ENCODE measurements around the gene PRKCD. TPM values are rescaled to one million over a fixed set of nuclear protein-coding genes. Genes with fewer than 3 reads are reported as not detected.

The PRKCD gene
- total RNA-seq, 1 experiment from 2014 or later, result 22.7 TPM

DNA sequence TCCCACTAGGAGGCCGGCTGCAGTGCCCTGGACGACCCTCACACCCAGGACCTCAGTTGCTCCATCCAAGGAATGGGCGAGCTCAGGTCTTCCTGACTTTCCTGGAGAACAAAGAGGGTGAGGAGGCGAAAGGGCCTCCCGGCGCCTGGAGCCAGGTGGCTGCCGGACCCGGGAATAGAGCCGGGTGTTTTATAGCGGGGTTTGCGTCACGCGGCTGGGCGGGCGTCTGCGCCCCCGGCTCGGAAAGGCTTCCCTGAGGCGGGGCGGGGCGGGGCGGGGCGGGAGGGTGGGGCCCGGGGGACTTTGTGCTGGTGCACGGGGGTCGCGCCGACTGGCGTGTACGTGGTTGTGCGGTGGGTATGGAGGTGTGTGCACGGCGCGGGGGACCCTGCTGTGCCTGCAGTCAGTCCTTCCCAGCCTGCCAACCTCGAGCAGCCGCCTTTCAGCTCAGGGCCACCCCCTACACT lies 4.6 kb upstream of the PRKCD start:
- Histone ChIP-seq H3K4me2 (ENCODE audit: low read depth, low read length, poor library complexity, severe bottlenecking) (peak overlapping the region; percentile 45), H3K36me3 (ENCODE audit: insufficient read depth, low read length) (no peaks in the 10 kb centered on the region)

DNA sequence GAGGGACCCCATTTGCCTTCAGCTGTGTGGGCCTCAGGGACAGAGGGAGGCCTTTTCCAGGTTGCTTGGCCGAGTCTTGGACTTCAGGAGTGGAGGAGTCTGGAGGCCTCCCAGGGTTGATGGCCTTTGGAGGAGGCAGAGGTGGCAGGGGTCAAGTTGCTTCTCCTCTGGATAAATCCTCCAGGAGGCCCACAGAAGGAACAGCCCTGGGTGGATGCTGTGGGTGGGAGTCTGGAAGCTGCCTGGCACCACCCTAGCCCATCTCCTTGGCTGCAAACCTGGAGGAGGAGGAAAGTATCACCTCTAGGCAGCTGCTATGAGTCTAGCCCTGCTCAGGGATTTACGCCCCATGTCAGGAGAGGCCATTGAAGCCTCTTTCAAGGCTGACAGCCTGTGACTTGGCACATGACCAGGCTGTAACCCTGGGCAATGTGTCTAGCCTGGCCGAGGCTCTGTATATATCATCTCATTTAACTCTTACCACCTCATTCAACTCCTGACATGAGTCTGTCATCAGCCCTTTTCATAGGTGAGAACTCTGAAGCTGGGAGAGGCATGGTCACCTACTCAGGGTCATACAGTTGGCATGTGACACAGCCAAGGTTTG lies 2.9 kb upstream of the PRKCD start:
- no peak overlapping the region for H2AFZ ChIP-seq (ENCODE audit: low read length)
- no peaks in the 10 kb centered on the region for H3K9me2 ChIP-seq (replicated peaks; ENCODE audit: insufficient read depth, low read length)
- H3K27ac ChIP-seq (ENCODE audit: low read length), result no peak overlapping the region
- peak overlapping the region; percentile 6; the same call in 1 of the 2 replicates for H3K9ac ChIP-seq (ENCODE audit: low read length)
- no peak overlapping the region for H3K4me2 ChIP-seq (ENCODE audit: low read depth, low read length, poor library complexity, severe bottlenecking)
- H3K36me3 ChIP-seq (ENCODE audit: insufficient read depth, low read length), result no peaks in the 10 kb centered on the region
- H3K27me3 ChIP-seq (ENCODE audit: low read length), result no peaks in the 10 kb centered on the region
- peaks cover 60% of the 10 kb centered on the region for H3K4me1 ChIP-seq (ENCODE audit: low read length)
- no peak for DNase-seq
- H3K79me2 ChIP-seq (ENCODE audit: low read length), result peaks cover 17% of the 10 kb centered on the region
- H3K9me3 ChIP-seq (ENCODE audit: low read length), result no peaks in the 10 kb centered on the region
- no peak overlapping the region for H3K4me3 ChIP-seq (ENCODE audit: low read length)
- H4K20me1 ChIP-seq (ENCODE audit: insufficient read depth, low read depth, low read length), result peaks cover 11% of the 10 kb centered on the region; the same call in 1 of the 2 replicates

More for the DNA sequence above, 4.6 kb upstream of the PRKCD start:
- no peaks in the 10 kb centered on the region for H4K20me1 ChIP-seq (ENCODE audit: insufficient read depth, low read depth, low read length)
- peaks cover 51% of the 10 kb centered on the region for H3K4me1 ChIP-seq (ENCODE audit: low read length)
- H3K9ac ChIP-seq (ENCODE audit: low read length), result 0 out of 2 replicates have a peak overlapping the region, but pooled peaks have one; percentile 33
- no peak overlapping the region for H3K4me3 ChIP-seq (ENCODE audit: low read length)
- H3K9me2 ChIP-seq (replicated peaks; ENCODE audit: insufficient read depth, low read length), result no peaks in the 10 kb centered on the region
- peak; percentile 45 for DNase-seq
- H3K9me3 ChIP-seq (ENCODE audit: low read length), result no peaks in the 10 kb centered on the region
- no peak overlapping the region for H2AFZ ChIP-seq (ENCODE audit: low read length)
- no peaks in the 10 kb centered on the region for H3K27me3 ChIP-seq (ENCODE audit: low read length)
- H3K27ac ChIP-seq (ENCODE audit: low read length), result no peak overlapping the region
- H3K79me2 ChIP-seq (ENCODE audit: low read length), result peaks cover 2% of the 10 kb centered on the region

DNA sequence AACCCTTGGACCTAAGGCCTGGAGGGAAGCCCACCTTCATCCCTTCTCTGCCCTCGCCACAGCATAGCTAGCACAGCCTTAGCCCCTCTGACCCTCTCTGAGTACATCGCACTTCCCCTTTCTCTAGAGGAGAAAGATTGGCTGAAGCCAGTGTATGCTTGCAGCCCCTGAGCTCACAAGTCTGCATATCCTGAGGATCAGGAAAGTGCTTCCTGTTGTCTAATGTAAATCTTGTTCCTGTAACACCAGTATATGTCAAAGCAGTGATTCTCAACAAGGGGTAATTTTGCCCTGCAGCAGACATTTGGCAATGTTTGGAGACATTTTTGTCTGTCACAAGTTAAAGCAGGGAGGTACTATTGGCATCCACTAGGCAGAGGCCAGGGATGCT lies 2.2 kb upstream of the PRKCD start:
- Histone ChIP-seq H3K4me3 (ENCODE audit: low read length) (no peak overlapping the region), H3K36me3 (ENCODE audit: insufficient read depth, low read length) (no peaks in the 10 kb centered on the region), H3K9ac (ENCODE audit: low read length) (peak overlapping the region; percentile 6; the same call in 1 of the 2 replicates), H3K79me2 (ENCODE audit: low read length) (peaks cover 23% of the 10 kb centered on the region), H3K27me3 (ENCODE audit: low read length) (no peaks in the 10 kb centered on the region), H3K27ac (ENCODE audit: low read length) (no peak overlapping the region), H2AFZ (ENCODE audit: low read length) (no peak overlapping the region), H3K4me2 (ENCODE audit: low read depth, low read length, poor library complexity, severe bottlenecking) (no peak overlapping the region), H3K4me1 (ENCODE audit: low read length) (peaks cover 66% of the 10 kb centered on the region), H3K9me3 (ENCODE audit: low read length) (no peaks in the 10 kb centered on the region), H4K20me1 (ENCODE audit: insufficient read depth, low read depth, low read length) (peaks cover 18% of the 10 kb centered on the region; the same call in 1 of the 2 replicates), H3K9me2 (replicated peaks; ENCODE audit: insufficient read depth, low read length) (no peaks in the 10 kb centered on the region)
- peak; percentile 75 for DNase-seq

DNA sequence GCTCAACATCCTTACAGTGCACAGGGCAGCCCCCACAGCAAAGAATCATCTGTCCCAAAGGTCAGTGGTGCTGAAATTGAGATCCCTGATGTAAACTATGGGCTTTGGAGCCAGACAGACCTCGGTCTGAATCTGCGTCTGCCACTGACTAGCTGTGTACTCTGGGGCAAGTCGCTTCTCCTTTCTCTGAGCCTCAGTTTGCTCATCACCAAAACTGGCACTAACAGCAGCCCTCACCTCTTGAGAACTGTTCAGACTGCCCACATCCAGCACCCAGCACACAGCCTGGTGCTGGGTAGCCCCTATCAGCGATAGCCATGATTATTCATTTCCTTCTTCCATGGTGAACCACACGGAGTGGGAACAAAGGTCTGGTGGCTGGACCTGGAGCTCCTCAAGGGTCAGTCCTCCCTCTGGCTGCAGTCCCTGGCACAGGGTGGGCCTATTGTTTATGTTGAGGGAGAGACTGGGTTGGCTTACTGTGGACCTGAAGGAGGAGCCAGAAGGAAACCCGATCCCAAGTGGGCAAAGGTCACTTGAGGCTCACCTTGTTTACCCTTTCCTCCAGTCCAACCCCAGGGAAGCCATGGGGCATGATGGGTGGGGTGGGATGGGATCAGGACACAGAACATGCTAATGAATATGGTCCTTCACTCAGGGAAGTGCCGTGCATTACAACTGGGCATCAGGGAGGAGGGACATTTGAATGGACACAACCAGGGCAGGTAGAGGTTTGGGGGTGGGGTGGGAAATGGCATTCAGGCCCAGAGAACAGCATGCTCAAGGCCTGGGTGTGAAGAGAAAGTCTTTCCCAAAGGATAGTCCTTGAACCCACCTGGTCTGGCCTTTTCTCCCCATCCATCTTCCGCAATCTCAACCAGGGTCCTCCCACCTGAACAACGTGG lies 1.6 kb upstream of the PRKCD start:
- no peaks in the 10 kb centered on the region for H3K9me2 ChIP-seq (replicated peaks; ENCODE audit: insufficient read depth, low read length)
- peaks cover 73% of the 10 kb centered on the region for H3K4me1 ChIP-seq (ENCODE audit: low read length)
- no peaks in the 10 kb centered on the region for H3K9me3 ChIP-seq (ENCODE audit: low read length)
- peak overlapping the region; percentile 6; the same call in 1 of the 2 replicates for H3K9ac ChIP-seq (ENCODE audit: low read length)
- peaks cover 30% of the 10 kb centered on the region for H3K79me2 ChIP-seq (ENCODE audit: low read length)
- H3K36me3 ChIP-seq (ENCODE audit: insufficient read depth, low read length), result no peaks in the 10 kb centered on the region
- H3K27me3 ChIP-seq (ENCODE audit: low read length), result no peaks in the 10 kb centered on the region
- peaks cover 22% of the 10 kb centered on the region; the same call in 1 of the 2 replicates for H4K20me1 ChIP-seq (ENCODE audit: insufficient read depth, low read depth, low read length)
- H3K27ac ChIP-seq (ENCODE audit: low read length), result no peak overlapping the region
- no peak for DNase-seq
- H3K4me3 ChIP-seq (ENCODE audit: low read length), result no peak overlapping the region
- H2AFZ ChIP-seq (ENCODE audit: low read length), result no peak overlapping the region
- no peak overlapping the region for H3K4me2 ChIP-seq (ENCODE audit: low read depth, low read length, poor library complexity, severe bottlenecking)

DNA sequence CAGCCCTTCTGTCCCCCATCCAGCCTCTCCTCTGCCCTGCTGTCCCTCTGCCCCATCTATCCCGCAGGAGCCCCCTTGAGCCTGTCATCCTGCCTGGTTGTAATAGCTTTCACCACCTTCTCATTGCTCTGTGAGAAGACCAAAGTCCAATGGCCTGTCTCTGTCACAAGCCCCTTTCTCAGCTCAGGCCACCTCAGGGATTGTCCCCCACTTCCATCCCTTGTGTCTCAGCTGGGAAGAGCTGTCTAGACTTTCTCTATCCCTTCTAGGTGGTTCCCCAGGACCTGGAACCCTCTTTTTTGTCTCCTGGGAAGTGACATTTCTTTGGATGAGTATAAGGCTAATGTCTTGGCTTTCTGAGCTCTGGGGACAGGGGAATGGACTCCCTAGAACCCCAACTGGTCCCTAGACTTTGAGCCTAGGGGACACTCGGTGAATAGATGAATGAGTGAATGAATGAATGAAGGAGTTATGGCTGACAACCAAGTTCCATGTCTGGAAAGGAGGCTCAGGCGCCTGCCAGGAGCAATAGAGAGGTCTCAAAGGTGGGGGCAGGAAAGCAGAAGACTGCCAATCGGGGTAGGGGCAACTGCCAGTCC lies 849 bp upstream of the PRKCD start:
- Histone ChIP-seq H3K79me2 (ENCODE audit: low read length) (peaks cover 37% of the 10 kb centered on the region), H2AFZ (ENCODE audit: low read length) (no peak overlapping the region), H3K27ac (ENCODE audit: low read length) (no peak overlapping the region), H3K9ac (ENCODE audit: low read length) (peak overlapping the region; percentile 98), H4K20me1 (ENCODE audit: insufficient read depth, low read depth, low read length) (peaks cover 22% of the 10 kb centered on the region; the same call in 1 of the 2 replicates), H3K9me3 (ENCODE audit: low read length) (no peaks in the 10 kb centered on the region), H3K9me2 (replicated peaks; ENCODE audit: insufficient read depth, low read length) (no peaks in the 10 kb centered on the region), H3K4me3 (ENCODE audit: low read length) (peak overlapping the region; percentile 81), H3K4me2 (ENCODE audit: low read depth, low read length, poor library complexity, severe bottlenecking) (peak overlapping the region; percentile 92), H3K36me3 (ENCODE audit: insufficient read depth, low read length) (no peaks in the 10 kb centered on the region), H3K4me1 (ENCODE audit: low read length) (peaks cover 80% of the 10 kb centered on the region), H3K27me3 (ENCODE audit: low read length) (no peaks in the 10 kb centered on the region)
- DNase-seq, result no peak

DNA sequence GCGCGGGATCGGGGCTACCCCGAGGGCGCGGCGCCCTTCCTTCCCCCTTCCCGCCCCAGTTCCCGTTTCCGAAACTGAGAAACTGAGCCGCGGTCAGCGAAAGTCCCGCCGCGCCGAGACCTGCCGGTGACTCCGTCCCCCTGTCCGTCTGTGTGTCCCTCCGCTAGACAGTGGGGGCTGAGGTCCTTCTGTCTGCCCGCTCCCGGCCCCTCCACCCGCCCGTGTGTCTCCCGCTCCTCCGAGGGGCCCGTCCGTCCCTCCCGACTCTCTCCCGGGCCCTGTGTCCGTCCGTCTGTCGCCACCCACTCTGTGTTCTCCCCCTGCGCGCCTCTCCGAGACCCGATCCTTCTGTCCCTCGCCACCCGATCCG lies 426 bp downstream of the PRKCD start:
- no peaks in the 10 kb centered on the region for H3K27me3 ChIP-seq (ENCODE audit: low read length)
- H4K20me1 ChIP-seq (ENCODE audit: insufficient read depth, low read depth, low read length), result peaks cover 28% of the 10 kb centered on the region; the same call in 1 of the 2 replicates
- H3K9me2 ChIP-seq (replicated peaks; ENCODE audit: insufficient read depth, low read length), result no peaks in the 10 kb centered on the region
- H3K9me3 ChIP-seq (ENCODE audit: low read length), result no peaks in the 10 kb centered on the region
- peak overlapping the region; percentile 97 for H3K27ac ChIP-seq (ENCODE audit: low read length)
- H2AFZ ChIP-seq (ENCODE audit: low read length), result no peak overlapping the region
- H3K36me3 ChIP-seq (ENCODE audit: insufficient read depth, low read length), result no peaks in the 10 kb centered on the region
- H3K9ac ChIP-seq (ENCODE audit: low read length), result peak overlapping the region; percentile 98
- peak; percentile 64 for DNase-seq
- peaks cover 85% of the 10 kb centered on the region for H3K4me1 ChIP-seq (ENCODE audit: low read length)
- H3K79me2 ChIP-seq (ENCODE audit: low read length), result peaks cover 50% of the 10 kb centered on the region
- H3K4me3 ChIP-seq (ENCODE audit: low read length), result peak overlapping the region; percentile 79
- peak overlapping the region; percentile 79 for H3K4me2 ChIP-seq (ENCODE audit: low read depth, low read length, poor library complexity, severe bottlenecking)

DNA sequence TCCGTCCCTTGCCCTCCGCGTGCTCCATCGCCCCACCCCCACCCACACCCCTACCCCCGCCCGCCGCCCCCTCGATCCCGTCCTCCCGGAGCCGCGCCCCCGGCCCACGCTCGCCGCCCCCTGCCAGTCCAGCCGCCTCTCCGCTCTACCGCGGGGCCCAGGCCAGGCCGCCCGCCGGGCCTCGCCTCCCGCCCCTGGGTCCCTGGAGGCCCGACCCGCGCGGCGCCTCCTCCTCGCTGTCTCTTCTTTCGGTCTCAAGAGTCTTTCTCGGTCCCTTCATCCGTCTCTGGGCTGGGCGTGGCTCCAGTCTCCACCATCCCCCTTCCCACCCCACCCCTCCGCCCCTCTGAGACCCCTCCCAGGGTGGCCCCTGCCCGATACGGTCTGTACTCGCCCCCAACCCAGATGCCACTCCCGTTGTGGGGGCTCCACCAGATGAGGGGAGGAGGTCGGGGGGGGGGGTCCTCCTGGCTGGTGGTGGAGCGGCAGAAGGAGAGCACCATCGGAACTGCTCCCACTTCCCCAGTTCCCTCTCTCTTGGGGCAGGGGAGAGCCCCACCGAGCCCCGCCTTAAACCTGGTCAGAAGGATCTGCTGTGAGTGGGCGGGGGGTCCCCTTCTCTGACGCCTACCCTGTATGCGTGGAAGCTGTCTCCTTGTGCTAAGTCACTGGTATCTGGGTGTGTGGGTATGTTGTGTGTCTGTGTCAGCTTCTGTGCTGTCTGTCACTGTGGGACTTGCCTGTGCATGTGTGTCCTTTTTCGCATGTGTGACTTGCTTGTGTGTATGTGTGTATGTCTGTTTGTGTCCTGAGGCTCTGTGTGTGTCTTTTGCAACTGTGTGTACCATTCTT lies 1.0 kb downstream of the PRKCD start:
- Histone ChIP-seq H3K4me3 (ENCODE audit: low read length) (peak overlapping the region; percentile 79), H2AFZ (ENCODE audit: low read length) (no peak overlapping the region), H3K9me3 (ENCODE audit: low read length) (no peaks in the 10 kb centered on the region), H3K79me2 (ENCODE audit: low read length) (peaks cover 55% of the 10 kb centered on the region), H3K36me3 (ENCODE audit: insufficient read depth, low read length) (no peaks in the 10 kb centered on the region), H4K20me1 (ENCODE audit: insufficient read depth, low read depth, low read length) (peaks cover 32% of the 10 kb centered on the region; the same call in 1 of the 2 replicates), H3K9ac (ENCODE audit: low read length) (peak overlapping the region; percentile 98), H3K27me3 (ENCODE audit: low read length) (no peaks in the 10 kb centered on the region), H3K4me1 (ENCODE audit: low read length) (peaks cover 86% of the 10 kb centered on the region), H3K9me2 (replicated peaks; ENCODE audit: insufficient read depth, low read length) (no peaks in the 10 kb centered on the region), H3K4me2 (ENCODE audit: low read depth, low read length, poor library complexity, severe bottlenecking) (peak overlapping the region; percentile 79), H3K27ac (ENCODE audit: low read length) (peak overlapping the region; percentile 97)
- peak; percentile 88 for DNase-seq
